HepG2 (cell line): ENCODE measurements around the gene KCNK18.

Source experiments
- EZH2 ChIP-seq: conservative IDR thresholded peaks from 2 replicates; pipeline ENCODE4 v1.6.1; 2012; ENCODE audit warnings: mild to moderate bottlenecking, low read depth, low read length, moderate library complexity
- GTF2F1 ChIP-seq: fragments of 150-350 bp; IDR thresholded peaks from 2 replicates; pipeline ENCODE4 v1.6.1; 2014; ENCODE audit warnings: low read length
- MYC ChIP-seq: sonication (generic); formaldehyde crosslinking; IDR thresholded peaks from 2 replicates; pipeline ENCODE4 v1.9.0; 2021; ENCODE audit warnings: missing genetic modification reagents, borderline replicate concordance
- ZKSCAN1 ChIP-seq: fragments of 150-350 bp; IDR thresholded peaks from 2 replicates; pipeline ENCODE4 v1.6.1; 2014; ENCODE audit warnings: low read length
- TF ChIP-seq, protein P1 (sequence below), 2 experiments: IDR thresholded peaks; 2 replicates each; pipeline ENCODE4 v1.6.1; 2011 to 2012; ENCODE audit warnings: low read length in 2 of 2, borderline replicate concordance in 1 of 2, low read depth in 1 of 2, mild to moderate bottlenecking in 1 of 2, moderate library complexity in 1 of 2

DNA sequence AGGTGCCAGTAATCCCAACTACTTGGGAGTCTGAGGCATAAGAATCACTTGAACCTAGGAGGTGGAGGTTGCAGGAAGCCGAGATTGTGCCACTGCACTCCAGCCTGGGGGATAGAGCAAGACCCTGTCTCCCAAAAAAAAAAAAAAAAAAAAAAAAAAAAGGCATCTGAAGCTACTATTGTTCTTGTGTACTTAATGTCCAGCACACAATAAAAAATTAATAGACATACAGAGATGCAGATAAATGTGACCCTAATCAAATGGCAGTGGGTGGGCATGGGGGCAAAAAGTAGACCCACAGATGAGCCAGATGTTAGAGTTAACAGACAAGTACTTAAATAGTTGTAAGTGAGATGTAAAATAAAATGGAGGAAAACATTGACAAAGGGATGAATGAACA, 7.7 kb upstream of the KCNK18 start:
- TF ChIP-seq ZKSCAN1: no peak
- no peak for TF ChIP-seq GTF2F1
- TF ChIP-seq EZH2: no peak
- no peak for TF ChIP-seq MYC
- TF ChIP-seq, protein P1, sequence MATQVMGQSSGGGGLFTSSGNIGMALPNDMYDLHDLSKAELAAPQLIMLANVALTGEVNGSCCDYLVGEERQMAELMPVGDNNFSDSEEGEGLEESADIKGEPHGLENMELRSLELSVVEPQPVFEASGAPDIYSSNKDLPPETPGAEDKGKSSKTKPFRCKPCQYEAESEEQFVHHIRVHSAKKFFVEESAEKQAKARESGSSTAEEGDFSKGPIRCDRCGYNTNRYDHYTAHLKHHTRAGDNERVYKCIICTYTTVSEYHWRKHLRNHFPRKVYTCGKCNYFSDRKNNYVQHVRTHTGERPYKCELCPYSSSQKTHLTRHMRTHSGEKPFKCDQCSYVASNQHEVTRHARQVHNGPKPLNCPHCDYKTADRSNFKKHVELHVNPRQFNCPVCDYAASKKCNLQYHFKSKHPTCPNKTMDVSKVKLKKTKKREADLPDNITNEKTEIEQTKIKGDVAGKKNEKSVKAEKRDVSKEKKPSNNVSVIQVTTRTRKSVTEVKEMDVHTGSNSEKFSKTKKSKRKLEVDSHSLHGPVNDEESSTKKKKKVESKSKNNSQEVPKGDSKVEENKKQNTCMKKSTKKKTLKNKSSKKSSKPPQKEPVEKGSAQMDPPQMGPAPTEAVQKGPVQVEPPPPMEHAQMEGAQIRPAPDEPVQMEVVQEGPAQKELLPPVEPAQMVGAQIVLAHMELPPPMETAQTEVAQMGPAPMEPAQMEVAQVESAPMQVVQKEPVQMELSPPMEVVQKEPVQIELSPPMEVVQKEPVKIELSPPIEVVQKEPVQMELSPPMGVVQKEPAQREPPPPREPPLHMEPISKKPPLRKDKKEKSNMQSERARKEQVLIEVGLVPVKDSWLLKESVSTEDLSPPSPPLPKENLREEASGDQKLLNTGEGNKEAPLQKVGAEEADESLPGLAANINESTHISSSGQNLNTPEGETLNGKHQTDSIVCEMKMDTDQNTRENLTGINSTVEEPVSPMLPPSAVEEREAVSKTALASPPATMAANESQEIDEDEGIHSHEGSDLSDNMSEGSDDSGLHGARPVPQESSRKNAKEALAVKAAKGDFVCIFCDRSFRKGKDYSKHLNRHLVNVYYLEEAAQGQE (IDR thresholded peaks at IDR 0.05; ENCODE audit: borderline replicate concordance in 1 of 2, low read depth in 1 of 2, low read length in 2 of 2): no peak
